ENCODE data around the gene CCDC97.
"Not testable (repeated sequence)": the region's sequence is repeated elsewhere in the genome, so short reads cannot be mapped to it uniquely, and the experiment has no call there.

Gene CCDC97

DNA sequence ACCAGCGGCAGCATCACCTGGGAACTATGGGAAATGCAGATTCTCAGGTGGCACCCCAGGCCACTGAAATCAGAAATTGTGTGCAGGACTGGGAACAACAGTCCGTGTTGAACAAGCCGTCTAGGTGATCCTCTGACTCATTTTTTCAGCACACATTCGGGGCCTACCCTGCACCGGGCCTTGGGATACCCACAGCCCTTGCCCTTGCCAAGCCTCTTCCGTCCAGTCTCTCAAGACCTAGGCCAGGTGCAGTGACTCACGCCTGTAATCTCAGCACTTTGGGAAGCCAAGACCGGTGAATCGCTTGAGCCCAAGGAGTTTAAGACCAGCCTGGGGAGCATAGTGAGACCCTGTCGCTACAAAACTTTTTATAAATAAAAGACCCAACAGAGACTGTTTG, 25.5 kb downstream of the CCDC97 start:
- in situ Hi-C loops (cut with HindIII; ENCODE audit: low pct_unique_long_range_greater_than_20kb, low sequenced_read_pairs) = no loop called here
- DNase-seq (ENCODE audit: low read depth in 1 of 2, low spot score in 1 of 2) = no peak
- TF ChIP-seq JUND (IDR thresholded peaks at IDR 0.05; ENCODE audit: low read depth) = no peak

DNA sequence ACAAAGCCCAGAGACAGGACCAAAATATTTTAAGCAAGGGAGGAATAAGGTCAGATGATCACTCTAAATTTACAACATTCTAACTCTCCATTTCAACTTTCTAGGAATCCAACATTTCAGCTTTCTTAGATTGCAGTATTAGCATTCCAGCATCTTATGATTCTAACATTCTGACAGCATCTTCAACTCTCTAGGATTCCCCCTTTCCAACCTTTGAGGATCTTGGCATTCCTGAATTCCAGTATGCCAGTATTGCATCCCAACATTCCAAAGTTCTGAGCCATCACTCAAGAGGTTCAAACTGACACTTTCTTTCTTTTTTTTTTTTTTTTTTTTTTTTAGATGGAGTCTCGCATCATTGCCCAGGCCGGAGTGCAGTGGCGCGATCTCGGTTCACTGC, 30.0 kb downstream of the CCDC97 start:
- no peak for DNase-seq (ENCODE audit: low read depth in 1 of 2, low spot score in 1 of 2)
- in situ Hi-C loops (cut with HindIII; ENCODE audit: low pct_unique_long_range_greater_than_20kb, low sequenced_read_pairs) = no loop called here
- TF ChIP-seq JUND (IDR thresholded peaks at IDR 0.05; ENCODE audit: low read depth) = no peak

DNA sequence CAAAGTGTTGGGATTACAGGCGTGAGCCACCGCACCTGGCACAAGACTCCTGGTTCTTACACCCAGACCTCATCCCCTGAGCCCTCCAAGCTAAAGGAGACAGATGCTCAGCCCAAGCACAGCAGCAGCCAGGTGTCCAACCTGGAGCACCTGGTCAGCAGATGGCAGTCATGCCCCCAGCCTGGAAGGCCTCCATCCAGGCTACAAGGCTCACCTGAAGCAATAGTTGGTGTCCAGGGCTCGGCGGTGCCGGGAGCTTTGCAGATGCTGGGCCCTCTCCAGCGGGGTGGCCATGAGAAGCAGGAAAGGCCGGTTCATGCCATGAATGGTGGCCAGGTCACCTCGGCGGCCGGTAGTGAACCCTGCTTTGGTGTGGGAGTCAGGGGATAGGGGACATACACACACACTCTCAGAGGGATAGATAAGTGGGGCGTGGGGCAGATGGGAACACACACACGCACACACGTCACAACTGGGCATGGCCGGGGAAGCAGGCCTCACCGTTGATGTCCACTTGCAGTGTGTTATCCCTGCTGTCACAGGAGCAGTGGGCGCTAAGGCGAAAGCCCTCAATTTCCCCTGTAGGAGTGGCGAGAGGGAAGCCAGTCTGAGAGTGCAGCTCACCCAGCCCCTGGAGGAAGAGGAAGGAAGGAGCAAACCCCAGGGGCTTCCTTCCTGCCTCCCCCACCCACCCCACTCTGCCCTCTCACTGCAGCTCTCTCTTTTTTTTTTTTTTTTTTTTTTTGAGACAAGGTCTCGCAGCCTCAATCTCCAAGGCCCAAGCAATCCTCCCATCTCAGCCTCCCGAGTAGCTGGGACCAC, 31.9 kb downstream of the CCDC97 start:
- in situ Hi-C loops (cut with HindIII; ENCODE audit: low pct_unique_long_range_greater_than_20kb, low sequenced_read_pairs) = no loop called here
- TF ChIP-seq JUND (IDR thresholded peaks at IDR 0.05; ENCODE audit: low read depth) = no peak
- peak; percentile 60 to 74 for DNase-seq (ENCODE audit: low read depth in 1 of 2, low spot score in 1 of 2)

DNA sequence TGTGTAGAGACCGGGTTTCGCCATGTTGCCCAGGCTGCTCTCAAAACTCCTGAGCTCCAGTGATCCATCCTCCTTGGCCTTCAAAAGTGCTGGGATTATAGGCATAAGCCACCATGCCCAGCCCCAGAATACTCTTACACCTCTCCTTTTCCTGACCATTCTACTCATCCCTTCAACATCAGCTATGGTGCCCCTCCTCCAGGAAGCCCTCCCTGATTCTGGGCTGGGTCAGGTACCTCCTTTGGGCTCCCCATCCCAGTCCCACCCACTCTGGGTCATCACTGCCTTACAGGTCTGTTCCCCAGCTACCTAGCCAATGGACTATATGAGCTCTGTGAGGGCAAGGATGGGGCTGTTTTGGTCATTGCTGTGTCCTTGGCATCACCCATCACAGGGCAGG, 34.2 kb downstream of the CCDC97 start:
- TF ChIP-seq JUND (IDR thresholded peaks at IDR 0.05; ENCODE audit: low read depth) = no peak
- no peak for DNase-seq (ENCODE audit: low read depth in 1 of 2, low spot score in 1 of 2)
- in situ Hi-C loops (cut with HindIII; ENCODE audit: low pct_unique_long_range_greater_than_20kb, low sequenced_read_pairs) = no loop called here

DNA sequence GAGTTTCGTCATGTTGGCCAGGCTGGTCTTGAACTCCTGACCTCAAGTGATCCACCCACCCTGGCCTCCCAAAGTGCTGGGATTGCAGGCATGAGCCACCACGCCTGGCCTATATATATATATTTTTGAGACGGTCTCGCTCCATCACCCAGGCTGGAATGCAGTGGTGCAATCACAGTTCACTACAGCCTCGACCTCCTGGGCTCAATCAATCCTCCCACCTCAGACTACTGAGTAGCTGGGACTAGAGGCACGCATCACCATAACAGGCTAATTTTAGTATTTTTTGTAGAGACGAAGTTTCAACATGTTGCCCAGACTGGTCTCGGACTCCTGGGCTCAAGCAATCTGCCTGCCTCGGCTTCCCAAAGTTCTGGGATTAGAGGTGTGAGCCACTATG, 36.9 kb downstream of the CCDC97 start:
- DNase-seq (ENCODE audit: low read depth in 1 of 2, low spot score in 1 of 2); in situ Hi-C loops (cut with HindIII; ENCODE audit: low pct_unique_long_range_greater_than_20kb, low sequenced_read_pairs): not testable (repeated sequence)

DNA sequence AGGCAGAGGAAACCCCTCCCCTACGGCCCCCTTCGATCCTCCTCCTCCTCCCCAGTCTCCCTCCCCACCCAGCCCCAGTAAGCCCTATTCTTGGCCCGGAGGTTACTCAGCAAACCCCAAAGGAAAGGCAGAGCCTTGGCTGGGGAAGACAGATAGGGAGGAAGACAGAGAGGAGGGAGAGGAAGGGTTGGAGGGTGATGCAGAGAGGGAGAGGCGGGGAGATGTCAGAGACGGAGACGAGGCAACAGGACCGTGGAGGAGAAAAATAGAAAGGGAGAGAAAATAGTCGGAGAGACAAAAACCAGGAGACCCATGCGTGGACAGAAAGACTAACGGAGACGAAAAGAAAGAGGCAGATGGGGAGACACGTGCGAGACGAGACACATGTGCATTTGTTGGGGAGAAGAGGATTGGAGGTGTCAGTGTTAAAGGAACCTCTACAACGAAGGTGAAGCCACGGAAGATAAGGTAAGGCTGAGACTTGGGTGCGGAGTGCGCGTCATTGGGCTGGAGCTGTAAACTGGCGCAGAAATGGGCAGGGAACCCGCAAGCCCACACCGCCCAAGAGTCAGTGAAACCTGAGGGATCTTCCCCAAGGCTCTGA, 40.9 kb downstream of the CCDC97 start:
- DNase-seq (ENCODE audit: low read depth in 1 of 2, low spot score in 1 of 2) = no peak
- in situ Hi-C loops (cut with HindIII; ENCODE audit: low pct_unique_long_range_greater_than_20kb, low sequenced_read_pairs) = no loop called here
- TF ChIP-seq JUND (IDR thresholded peaks at IDR 0.05; ENCODE audit: low read depth) = no peak

DNA sequence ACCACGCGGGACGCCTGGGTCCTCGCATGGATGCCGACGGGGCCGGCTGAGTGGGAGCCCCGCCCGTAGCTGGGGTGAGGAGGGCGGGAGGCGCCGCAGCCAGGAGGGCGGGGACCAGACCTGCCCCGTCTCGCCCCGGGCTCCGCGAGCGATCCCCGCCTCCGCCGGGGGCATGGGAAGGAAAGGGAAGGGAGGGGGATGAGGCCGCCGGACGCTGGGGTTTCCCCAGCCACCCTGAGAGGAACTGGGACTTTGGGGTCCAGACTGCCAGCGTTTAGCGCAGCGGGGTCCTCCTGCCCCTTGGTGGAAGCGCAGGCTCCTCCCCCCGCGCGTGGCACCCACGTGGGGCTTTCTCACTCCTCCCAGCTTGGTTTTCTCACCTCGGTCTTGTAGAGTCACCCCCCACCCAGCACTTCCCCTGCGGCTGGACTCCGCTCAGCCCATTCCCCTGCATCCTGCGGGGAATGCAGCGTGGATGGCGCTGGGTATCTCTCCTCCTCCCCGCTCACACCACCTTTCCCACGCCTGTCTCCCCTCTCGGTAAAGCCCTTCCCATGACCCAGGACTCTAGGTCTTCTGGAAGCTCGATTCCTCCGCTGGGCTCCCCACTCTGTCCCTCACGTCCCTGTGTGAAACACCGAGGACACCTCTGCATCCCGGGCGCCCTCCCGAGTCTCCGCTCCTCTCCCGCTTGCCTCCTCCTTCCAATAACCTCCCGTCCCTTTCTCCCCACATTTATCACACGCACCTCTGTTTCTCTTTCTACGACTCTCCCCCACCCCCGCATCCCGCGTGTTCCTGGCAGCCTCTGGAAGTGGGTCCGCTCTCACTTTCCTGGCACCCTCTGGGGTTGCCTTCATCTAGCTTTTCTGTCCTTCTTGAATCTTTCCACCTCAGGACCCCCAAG, 41.6 kb downstream of the CCDC97 start:
- TF ChIP-seq JUND (IDR thresholded peaks at IDR 0.05; ENCODE audit: low read depth) = no peak
- in situ Hi-C loops (cut with HindIII; ENCODE audit: low pct_unique_long_range_greater_than_20kb, low sequenced_read_pairs) = no loop called here
- no peak for DNase-seq (ENCODE audit: low read depth in 1 of 2, low spot score in 1 of 2)

DNA sequence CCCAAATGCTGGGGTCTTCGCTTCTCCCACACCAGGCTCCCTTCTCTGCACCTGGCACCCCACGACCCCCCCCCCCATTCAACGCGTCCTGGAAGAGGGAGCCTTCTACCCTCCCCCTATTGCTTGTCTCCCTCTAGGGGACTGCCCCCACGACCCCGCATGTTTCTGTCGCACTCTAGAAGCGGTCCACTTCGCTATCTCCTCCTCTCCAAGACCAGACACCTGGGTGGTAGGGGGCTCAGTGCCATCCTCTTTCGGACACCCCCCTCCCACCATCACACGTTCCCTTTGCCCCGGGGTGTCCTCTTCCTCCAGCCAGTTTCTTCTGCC, 42.3 kb downstream of the CCDC97 start:
- no peak for DNase-seq (ENCODE audit: low read depth in 1 of 2, low spot score in 1 of 2)
- no peak for TF ChIP-seq JUND (IDR thresholded peaks at IDR 0.05; ENCODE audit: low read depth)
- in situ Hi-C loops (cut with HindIII; ENCODE audit: low pct_unique_long_range_greater_than_20kb, low sequenced_read_pairs) = no loop called here

DNA sequence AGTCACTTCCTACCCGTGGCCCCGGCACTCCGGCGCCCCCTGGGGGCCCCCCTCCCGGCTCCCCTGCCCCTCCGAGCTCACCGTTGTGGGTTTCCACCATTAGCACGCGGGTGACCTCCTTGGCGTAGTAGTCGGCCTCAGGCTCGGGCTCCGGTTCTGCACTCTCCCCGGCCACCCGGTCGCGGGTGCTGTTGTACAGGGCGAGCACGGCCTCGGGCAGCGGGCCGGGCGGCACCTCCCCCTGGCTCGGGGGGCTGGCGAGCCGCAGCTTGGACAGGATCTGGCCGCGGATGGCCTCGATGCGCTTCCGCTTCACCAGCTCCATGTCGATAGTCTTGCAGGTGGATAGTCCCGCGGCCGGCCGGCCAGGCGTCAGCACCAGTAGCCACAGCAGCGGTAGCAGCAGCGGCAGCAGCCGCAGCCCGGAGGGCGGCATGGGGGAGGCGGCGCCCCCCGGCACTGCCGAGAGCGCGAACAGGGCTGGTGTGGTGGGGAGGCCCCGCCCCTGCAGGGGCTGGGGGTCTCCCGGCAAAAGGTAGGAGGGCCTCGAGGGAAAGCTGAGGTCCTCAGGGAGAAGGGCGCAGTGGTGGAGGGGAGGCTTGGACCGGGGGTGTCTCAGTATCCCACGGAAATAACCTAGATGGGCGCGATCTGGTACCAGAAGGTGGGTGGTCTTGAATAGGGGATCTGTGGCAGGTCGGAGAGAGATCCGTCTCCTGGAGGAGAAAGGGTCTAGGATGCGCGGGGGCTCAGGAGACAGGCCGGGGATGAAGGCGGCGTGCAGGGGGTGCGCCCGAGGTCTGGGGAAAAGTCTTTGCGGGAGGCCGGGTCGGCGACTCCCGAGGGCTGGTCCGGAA, 42.9 kb downstream of the CCDC97 start:
- DNase-seq (ENCODE audit: low read depth in 1 of 2, low spot score in 1 of 2) = no peak
- TF ChIP-seq JUND (IDR thresholded peaks at IDR 0.05; ENCODE audit: low read depth) = no peak
- in situ Hi-C loops (cut with HindIII; ENCODE audit: low pct_unique_long_range_greater_than_20kb, low sequenced_read_pairs) = no loop called here

DNA sequence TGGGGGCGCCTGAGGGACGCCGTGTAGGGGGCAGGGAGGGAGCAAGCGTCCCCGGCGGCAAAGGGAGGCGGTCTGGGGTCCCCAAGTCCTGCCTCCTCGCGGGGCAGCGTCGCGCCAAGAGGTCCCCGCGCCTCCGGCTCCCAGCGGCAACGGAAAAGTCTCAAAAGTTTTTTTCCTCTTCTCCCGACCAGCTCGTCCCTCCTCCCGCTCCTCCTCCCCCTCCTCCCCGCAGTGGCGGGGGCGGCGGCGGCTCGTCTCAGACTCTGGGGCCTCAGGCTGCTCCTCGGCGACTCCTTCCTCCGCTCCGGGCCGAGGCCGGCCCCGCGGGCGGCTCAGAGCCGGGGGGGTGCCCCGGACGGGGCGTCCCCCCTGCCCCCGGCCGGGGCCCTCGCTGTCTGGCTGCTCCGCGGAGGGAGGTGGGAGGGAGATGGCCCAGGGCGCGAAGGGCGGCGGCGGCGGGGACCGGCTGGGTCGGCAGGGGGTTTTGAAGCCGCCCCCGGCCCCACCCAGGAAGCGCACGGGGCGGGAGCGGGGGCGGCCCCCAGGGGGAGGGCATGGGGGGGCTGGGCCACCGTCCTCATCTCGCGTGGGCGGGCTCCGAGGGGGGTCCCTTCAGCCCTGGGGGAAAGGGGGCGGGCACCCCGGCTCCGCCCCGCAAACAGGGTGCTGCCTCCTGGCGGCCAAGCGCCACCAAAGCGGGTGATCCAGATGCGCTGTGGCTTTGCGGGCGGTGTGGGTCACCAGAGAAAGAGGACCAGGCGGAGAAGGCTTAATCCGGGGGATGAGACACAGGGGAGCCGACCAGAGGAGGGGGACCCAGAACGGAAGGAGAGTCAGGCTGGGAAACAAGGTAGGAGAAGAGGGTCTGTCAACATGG, 43.7 kb downstream of the CCDC97 start, which contains the start of gene TGFB1:
TGFB1 (minus strand) TSS at position 457 of the 877 bp plus-strand sequence. CDS start 878 bp downstream, outside the sequence.
- in situ Hi-C loops (cut with HindIII; ENCODE audit: low pct_unique_long_range_greater_than_20kb, low sequenced_read_pairs) = no loop called here
- DNase-seq (ENCODE audit: low read depth in 1 of 2, low spot score in 1 of 2) = peak; percentile 42 to 77
- no peak for TF ChIP-seq JUND (IDR thresholded peaks at IDR 0.05; ENCODE audit: low read depth)

DNA sequence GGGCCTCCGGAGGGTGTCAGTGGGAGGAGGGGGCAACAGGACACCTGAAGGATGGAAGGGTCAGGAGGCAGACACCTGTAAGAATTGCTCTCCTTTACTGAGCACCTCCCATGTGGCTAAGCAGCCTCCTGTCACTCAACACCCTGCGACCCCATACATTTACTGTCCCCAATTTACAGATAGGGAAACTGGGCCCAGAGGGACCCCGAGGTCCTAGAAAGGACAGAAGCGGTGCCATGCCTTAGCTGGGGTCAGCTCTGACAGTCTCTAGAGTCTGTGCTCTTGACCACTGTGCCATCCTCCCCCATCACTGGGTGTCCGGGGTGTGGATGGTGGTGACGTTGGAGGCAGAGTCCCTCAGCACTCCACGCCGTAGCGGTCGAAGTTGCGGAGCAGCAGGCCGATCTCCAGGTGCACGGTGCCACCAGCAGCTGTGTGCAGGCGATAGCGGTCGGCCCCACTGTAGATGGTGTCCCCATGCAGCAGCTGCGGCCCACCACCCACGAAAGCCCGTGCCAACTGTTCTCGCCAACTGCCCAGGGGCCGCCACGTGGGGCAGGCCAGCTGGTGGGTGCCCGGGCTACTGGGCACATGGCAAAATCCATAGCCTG, 44.5 kb downstream of the CCDC97 start:
- DNase-seq (ENCODE audit: low read depth in 1 of 2, low spot score in 1 of 2) = no peak
- in situ Hi-C loops (cut with HindIII; ENCODE audit: low pct_unique_long_range_greater_than_20kb, low sequenced_read_pairs) = no loop called here
- TF ChIP-seq JUND (IDR thresholded peaks at IDR 0.05; ENCODE audit: low read depth) = no peak

Data from T47D (cell line).